ENCODE measurements around the gene SH3PXD2B. TPM values are rescaled to one million over a fixed set of nuclear protein-coding genes. Genes with fewer than 3 reads are reported as not detected.

Gene SH3PXD2B
- total and polyA plus RNA-seq, 10 donors = 2.0 to 31.8 (median 9.9) TPM

- intact Hi-C loops (cut with DNase I; ENCODE audit: low total_unique reads) = no loop called here
- TF ChIP-seq POLR2AphosphoS5 (IDR thresholded peaks at IDR 0.05) = no peak
Measured at GRCh38 chr5:172447646-172448365, 6.5 kb downstream of the SH3PXD2B start.

GRCh38 chr5:172446336-172447051 is 7.8 kb downstream of the SH3PXD2B start:
- intact Hi-C loops (cut with DNase I; ENCODE audit: low total_unique reads) = no loop called here
- Histone ChIP-seq H3K27ac (no peak overlapping the region), H3K27me3 (replicated peaks in 1 of 7) (peaks cover 0 to 59% (median 10%) of the 10 kb centered on the region in 7 donors), H3K9me3 (no peaks in the 10 kb centered on the region), H3K4me3 (no peak overlapping the region), H3K4me1 (peaks cover 0 to 19% (median 6%) of the 10 kb centered on the region in 6 donors), H3K36me3 (no peaks in the 10 kb centered on the region)
- TF ChIP-seq POLR2A (IDR thresholded peaks at IDR 0.05) (no peak), CTCF (IDR thresholded peaks at IDR 0.05 in 8 of 11, conservative IDR thresholded peaks at IDR 0.05 in 3 of 11) (no peak), POLR2AphosphoS5 (IDR thresholded peaks at IDR 0.05) (no peak)
- WGBS, 5 donors = 54 to 71% (median 66%) methylated on average over 14 to 16 of the region's 16 CpGs
- peak; percentile 49 for DNase-seq

More at GRCh38 chr5:172447646-172448365, 6.5 kb downstream of the SH3PXD2B start:
- H3K27ac ChIP-seq = no peak overlapping the region
- peak; percentile 39 for DNase-seq
- H3K9me3 ChIP-seq = no peaks in the 10 kb centered on the region
- WGBS, 5 donors = 88 to 94% (median 92%) methylated on average over 8 of the region's 8 CpGs
- peaks cover 0 to 26% (median 7%) of the 10 kb centered on the region in 6 donors for H3K4me1 ChIP-seq
- H3K36me3 ChIP-seq = no peaks in the 10 kb centered on the region
- peaks cover 0 to 72% (median 10%) of the 10 kb centered on the region in 7 donors for H3K27me3 ChIP-seq (replicated peaks in 1 of 7)
- no peak overlapping the region for H3K4me3 ChIP-seq

GRCh38 chr5:172445866-172446265 is 8.5 kb downstream of the SH3PXD2B start:
- intact Hi-C loops (cut with DNase I; ENCODE audit: low total_unique reads) = no loop called here

More at GRCh38 chr5:172445866-172446265, 8.5 kb downstream of the SH3PXD2B start:
- peak; percentile 68 for DNase-seq
- no peak overlapping the region for H3K4me3 ChIP-seq
- H3K9me3 ChIP-seq = no peaks in the 10 kb centered on the region
- 80 to 93% (median 89%) methylated on average over 3 to 10 of the region's 10 CpGs for WGBS, 5 donors
- peaks cover 0 to 16% (median 4%) of the 10 kb centered on the region in 6 donors for H3K4me1 ChIP-seq
- no peaks in the 10 kb centered on the region for H3K36me3 ChIP-seq
- TF ChIP-seq POLR2AphosphoS5 (IDR thresholded peaks at IDR 0.05) = no peak
- no peak for TF ChIP-seq POLR2A (IDR thresholded peaks at IDR 0.05)
- TF ChIP-seq CTCF (IDR thresholded peaks at IDR 0.05 in 8 of 11, conservative IDR thresholded peaks at IDR 0.05 in 3 of 11) = no peak
- no peak overlapping the region for H3K27ac ChIP-seq
- peaks cover 0 to 52% (median 10%) of the 10 kb centered on the region in 7 donors for H3K27me3 ChIP-seq (replicated peaks in 1 of 7)
